ENCODE measurements around the gene PRDM16. TPM values are rescaled to one million over a fixed set of nuclear protein-coding genes. Genes with fewer than 3 reads are reported as not detected.
A peak's percentile ranks its signal among the peaks of the same experiment; 100 is the strongest.

PRDM16 gene
- total and polyA plus RNA-seq, 2 of the 8 experiments (the other 6 are each of a cell fraction or from before 2014, with no cell fraction given): 0.39 to 0.43 TPM

DNA sequence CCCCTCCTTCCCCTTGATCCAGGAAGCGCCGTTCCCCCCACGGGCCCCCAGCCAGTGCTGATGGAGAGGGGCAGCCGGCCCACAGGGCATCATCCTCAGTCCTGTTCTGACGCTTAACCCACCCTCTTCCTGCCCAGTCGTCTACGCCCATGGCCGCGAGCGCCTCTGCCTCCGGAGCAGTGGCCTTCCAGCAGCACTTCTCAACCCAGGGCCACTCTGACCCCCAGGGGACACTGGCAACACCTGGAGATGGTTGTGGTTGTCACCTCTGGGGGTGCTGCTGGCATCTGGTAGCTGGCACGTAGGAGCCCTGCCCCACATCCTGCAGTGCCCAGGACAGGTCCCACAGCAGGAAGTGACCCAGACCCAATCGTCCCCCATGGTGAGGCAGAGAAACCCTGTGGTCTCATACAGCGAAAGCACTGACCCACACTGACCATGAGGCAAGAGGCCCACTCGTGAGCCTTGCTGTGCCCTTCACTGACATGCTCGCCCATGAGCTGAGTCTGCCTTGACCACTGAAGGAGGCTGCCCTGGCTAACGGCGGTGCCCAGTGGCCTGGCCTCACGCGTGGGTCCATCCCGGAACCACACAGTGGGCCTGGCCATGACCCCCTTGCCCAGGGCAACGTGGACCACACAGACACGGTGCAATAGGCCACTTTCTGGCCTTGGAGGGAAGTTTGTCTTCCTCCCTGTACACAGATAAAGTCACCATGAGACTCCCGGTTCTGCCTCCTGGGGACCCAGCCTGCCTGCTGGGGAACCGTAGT is 288.7 kb downstream of the PRDM16 start:
- no peak overlapping the region for H3K27ac ChIP-seq (ENCODE audit: low read depth, low read length)
- H2AK5ac ChIP-seq (ENCODE audit: low read depth, low read length): peak overlapping the region; percentile 97; the same call in 1 of the 2 replicates
- H4K8ac ChIP-seq (ENCODE audit: extremely low read depth, insufficient read depth, low read length): peak overlapping the region; percentile 28
- no peaks in the 10 kb centered on the region; a peak in 1 of 7 replicates for H3K27me3 ChIP-seq (replicated peaks in 1 of 4; ENCODE audit: control insufficient read depth in 3 of 4, extremely low read depth in 1 of 4, insufficient read depth in 3 of 4, low read length in 3 of 4)
- H3K23ac ChIP-seq (ENCODE audit: insufficient read length): no peak overlapping the region
- no peak overlapping the region; the same call in none of the 2 replicates for H3K18ac ChIP-seq (ENCODE audit: extremely low read depth, low read length)
- peaks cover 0 to 17% (median 11%) of the 10 kb centered on the region in 4 experiments; a peak in 6 of 7 replicates for H3K4me1 ChIP-seq (replicated peaks in 1 of 4; ENCODE audit: control insufficient read depth in 3 of 4, insufficient read depth in 4 of 4, low read length in 3 of 4)
- no peak overlapping the region for H3K4me3 ChIP-seq (ENCODE audit: extremely low read depth in 1 of 4, insufficient read depth in 2 of 4, low read depth in 3 of 4, low read length in 4 of 4)
- no peaks in the 10 kb centered on the region for H3K23me2 ChIP-seq (ENCODE audit: low read depth, low read length)
- H3K79me1 ChIP-seq (ENCODE audit: low read depth, low read length): no peaks in the 10 kb centered on the region
- DNase-seq (ENCODE audit: low read depth in 1 of 2, low spot score in 2 of 2) (no peak), FAIRE-seq (no peak)
- H3K4ac ChIP-seq (replicated peaks; ENCODE audit: insufficient read length, low read depth, low read length): peak overlapping the region; percentile 49
- H4K91ac ChIP-seq (replicated peaks; ENCODE audit: insufficient read length, low read length): peak overlapping the region; percentile 73
- H3K79me2 ChIP-seq (ENCODE audit: control insufficient read depth in 1 of 2, insufficient read depth in 2 of 2, low read length in 2 of 2): no peaks in the 10 kb centered on the region
- H2BK120ac ChIP-seq (replicated peaks; ENCODE audit: low read depth, low read length): no peak overlapping the region
- no peak overlapping the region for H3K14ac ChIP-seq (ENCODE audit: insufficient read length)
- H2BK5ac ChIP-seq (ENCODE audit: low read depth, low read length): peak overlapping the region; percentile 52; the same call in 1 of the 2 replicates
- POLR2A ChIA-PET (ENCODE audit: partially characterized antibody): interaction anchor here (0.6 to 1.1 kb wide), 2 partner anchors 17 to 36 kb away, joined by 3 to 4 read pairs; no protein-coding TSS in a partner anchor
- 87% methylated on average over 25 of the region's 25 CpGs; no CpG with 5 or more reads in 1 of the 2 experiments for WGBS, 2 experiments (ENCODE audit: extremely low coverage in 1 of 2, insufficient coverage in 1 of 2, insufficient read length in 1 of 2, insufficient replicate concordance in 2 of 2, low coverage in 1 of 2, low lambda C conversion rate in 2 of 2, missing lambda C conversion rate in 1 of 2)
- H3K4me2 ChIP-seq (ENCODE audit: insufficient read depth in 1 of 2, low read depth in 2 of 2, low read length in 2 of 2): no peak overlapping the region
- CTCF ChIA-PET (ENCODE audit: partially characterized antibody): interaction anchor here (0.6 to 1.6 kb wide), 9 partner anchors 18 to 796 kb away, joined by 3 to 5 read pairs (median 3); no protein-coding TSS in a partner anchor
- H3K9me3 ChIP-seq (ENCODE audit: insufficient read depth in 2 of 2, low read depth in 1 of 2, low read length in 1 of 2): no peaks in the 10 kb centered on the region
- peak overlapping the region; percentile 32; the same call in 1 of the 2 replicates for H2BK20ac ChIP-seq (ENCODE audit: low read length)
- H2AFZ ChIP-seq (ENCODE audit: low read length): no peak overlapping the region
- H4K5ac ChIP-seq (ENCODE audit: insufficient read length, low read depth, low read length): no peak overlapping the region
- no peak overlapping the region for H3K9ac ChIP-seq (replicated peaks in 1 of 4; ENCODE audit: extremely low read depth in 1 of 4, low read depth in 3 of 4, low read length in 3 of 4)
- H3K36me3 ChIP-seq (ENCODE audit: control insufficient read depth in 2 of 4, insufficient read depth in 4 of 4, low read length in 3 of 4): no peaks in the 10 kb centered on the region
- H2BK12ac ChIP-seq (ENCODE audit: low read depth, low read length): peak overlapping the region; percentile 68; the same call in 1 of the 2 replicates
- H4K20me1 ChIP-seq (replicated peaks in 1 of 2; ENCODE audit: control insufficient read depth in 1 of 2, insufficient read depth in 2 of 2, low read length in 2 of 2): no peaks in the 10 kb centered on the region
- peak overlapping the region; percentile 53; the same call in 1 of the 2 replicates for H2BK15ac ChIP-seq (ENCODE audit: low read length)
- no peak overlapping the region for H3K56ac ChIP-seq (replicated peaks; ENCODE audit: insufficient read length, low read depth, low read length)
- TF ChIP-seq CHD1 (IDR thresholded peaks at IDR 0.05; ENCODE audit: low read depth, low read length) (no peak), TEAD4 (IDR thresholded peaks at IDR 0.05; ENCODE audit: low read depth, low read length) (no peak), POLR2AphosphoS5 (IDR thresholded peaks at IDR 0.05; ENCODE audit: low read depth, low read length) (no peak), CBX5 (IDR thresholded peaks at IDR 0.05; ENCODE audit: low read depth, low read length) (no peak), BRCA1 (IDR thresholded peaks at IDR 0.05; ENCODE audit: low read depth, low read length) (no peak), RNF2 (IDR thresholded peaks at IDR 0.05; ENCODE audit: borderline replicate concordance, low read depth, low read length, missing control alignments, poor library complexity, severe bottlenecking) (no peak), GTF2F1 (IDR thresholded peaks at IDR 0.05; ENCODE audit: borderline replicate concordance, low read depth, low read length) (no peak), SP2 (IDR thresholded peaks at IDR 0.05; ENCODE audit: low read length) (no peak), MAFK (IDR thresholded peaks at IDR 0.05; ENCODE audit: low read depth, low read length) (no peak)
- TF ChIP-seq, protein P1, sequence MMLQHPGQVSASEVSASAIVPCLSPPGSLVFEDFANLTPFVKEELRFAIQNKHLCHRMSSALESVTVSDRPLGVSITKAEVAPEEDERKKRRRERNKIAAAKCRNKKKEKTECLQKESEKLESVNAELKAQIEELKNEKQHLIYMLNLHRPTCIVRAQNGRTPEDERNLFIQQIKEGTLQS (IDR thresholded peaks at IDR 0.05; ENCODE audit: insufficient read depth, low read depth, low read length): no peak

Data from H1 (cell line).